GM12874 (cell line): Measurements from ENCODE around the gene GRK3.

ENCODE experiments used
- TF ChIP-seq, protein P1 (sequence below): IDR thresholded peaks from 2 replicates; pipeline ENCODE4 v1.5.1; 2011; ENCODE audit warnings: low read depth, mild to moderate bottlenecking, control low read depth, low read length, moderate library complexity; ENCODE audit not compliant: insufficient read depth

The GRK3 gene

DNA sequence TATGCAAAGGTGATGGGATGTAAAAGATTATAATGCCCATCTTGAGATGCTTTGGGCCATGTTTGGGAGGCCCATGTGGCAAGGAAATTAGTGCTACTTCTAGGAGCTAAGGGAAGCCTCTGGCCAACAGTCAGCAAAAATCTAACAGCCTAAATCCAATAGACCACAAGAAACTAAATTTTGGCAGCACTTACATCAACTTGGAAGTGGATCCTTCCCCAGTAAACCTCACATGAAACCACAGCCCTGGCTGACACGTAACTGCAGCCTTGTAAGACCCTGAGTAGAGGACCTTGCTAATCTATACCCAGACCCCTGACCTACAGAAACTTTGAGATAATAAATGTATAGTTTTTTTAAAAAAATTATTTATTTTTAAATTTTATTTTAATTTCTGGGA lies 13.1 kb upstream of the GRK3 start:
- TF ChIP-seq, protein P1, sequence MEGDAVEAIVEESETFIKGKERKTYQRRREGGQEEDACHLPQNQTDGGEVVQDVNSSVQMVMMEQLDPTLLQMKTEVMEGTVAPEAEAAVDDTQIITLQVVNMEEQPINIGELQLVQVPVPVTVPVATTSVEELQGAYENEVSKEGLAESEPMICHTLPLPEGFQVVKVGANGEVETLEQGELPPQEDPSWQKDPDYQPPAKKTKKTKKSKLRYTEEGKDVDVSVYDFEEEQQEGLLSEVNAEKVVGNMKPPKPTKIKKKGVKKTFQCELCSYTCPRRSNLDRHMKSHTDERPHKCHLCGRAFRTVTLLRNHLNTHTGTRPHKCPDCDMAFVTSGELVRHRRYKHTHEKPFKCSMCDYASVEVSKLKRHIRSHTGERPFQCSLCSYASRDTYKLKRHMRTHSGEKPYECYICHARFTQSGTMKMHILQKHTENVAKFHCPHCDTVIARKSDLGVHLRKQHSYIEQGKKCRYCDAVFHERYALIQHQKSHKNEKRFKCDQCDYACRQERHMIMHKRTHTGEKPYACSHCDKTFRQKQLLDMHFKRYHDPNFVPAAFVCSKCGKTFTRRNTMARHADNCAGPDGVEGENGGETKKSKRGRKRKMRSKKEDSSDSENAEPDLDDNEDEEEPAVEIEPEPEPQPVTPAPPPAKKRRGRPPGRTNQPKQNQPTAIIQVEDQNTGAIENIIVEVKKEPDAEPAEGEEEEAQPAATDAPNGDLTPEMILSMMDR = no peak

DNA sequence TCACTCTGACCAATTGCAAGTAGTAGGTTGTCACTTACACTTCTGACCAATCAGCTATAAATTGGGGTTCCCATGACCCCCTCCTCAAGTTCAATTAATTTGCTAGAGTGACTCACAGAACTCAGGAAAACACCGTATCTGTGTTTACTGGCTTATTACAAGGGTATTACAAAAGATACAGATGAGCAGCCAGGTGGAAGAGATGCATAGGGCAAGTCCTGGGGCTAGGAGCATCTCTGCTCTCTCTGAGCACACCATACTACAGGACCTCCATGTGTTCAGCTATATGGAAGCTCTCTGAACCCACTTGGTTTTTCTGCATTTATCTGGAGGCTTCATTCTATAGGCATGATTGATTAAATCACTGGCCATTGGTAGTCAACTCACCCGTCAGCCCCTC lies 11.3 kb upstream of the GRK3 start:
- TF ChIP-seq, protein P1 = no peak

DNA sequence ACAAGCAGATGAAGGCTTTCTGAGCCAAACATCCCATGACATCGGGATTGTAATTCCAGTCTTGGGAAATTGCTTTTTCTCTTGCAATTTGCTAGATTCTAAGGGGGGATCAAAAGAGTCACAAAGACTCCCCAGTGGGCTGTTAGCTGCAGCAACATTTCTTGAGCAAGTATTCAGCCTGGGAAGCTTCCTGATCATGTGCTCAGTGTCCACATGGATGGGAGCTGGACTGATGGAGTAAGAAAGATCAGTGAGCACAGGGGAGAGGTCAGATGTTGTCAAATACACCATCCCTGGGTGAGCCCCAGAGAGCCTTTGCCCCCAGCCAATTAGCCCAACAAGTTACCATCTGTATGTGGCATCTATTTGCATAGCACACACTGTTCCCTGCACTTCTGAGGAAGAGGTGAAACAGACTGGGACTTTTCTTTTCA lies 10.2 kb upstream of the GRK3 start:
- TF ChIP-seq, protein P1 = no peak

DNA sequence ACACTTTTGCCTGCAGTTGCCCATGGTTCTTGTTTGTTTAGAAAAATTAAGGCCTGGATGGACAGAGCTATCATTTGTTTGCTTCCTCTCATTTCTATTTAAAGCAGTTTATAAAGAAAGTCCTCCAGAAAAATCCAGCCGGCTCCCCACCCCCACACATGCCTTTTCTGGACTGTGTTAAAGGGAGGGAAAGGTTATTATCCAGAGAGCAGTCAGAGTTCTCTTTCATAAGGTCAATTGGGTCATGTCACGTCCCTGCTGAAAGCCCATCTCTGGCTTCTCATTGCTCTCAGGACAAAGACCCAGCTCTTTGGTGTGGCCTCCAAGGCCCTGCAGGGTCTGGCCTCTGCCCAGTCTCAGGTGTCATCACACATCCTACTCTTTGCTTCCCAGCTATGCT lies 9.8 kb upstream of the GRK3 start:
- TF ChIP-seq, protein P1 = no peak

DNA sequence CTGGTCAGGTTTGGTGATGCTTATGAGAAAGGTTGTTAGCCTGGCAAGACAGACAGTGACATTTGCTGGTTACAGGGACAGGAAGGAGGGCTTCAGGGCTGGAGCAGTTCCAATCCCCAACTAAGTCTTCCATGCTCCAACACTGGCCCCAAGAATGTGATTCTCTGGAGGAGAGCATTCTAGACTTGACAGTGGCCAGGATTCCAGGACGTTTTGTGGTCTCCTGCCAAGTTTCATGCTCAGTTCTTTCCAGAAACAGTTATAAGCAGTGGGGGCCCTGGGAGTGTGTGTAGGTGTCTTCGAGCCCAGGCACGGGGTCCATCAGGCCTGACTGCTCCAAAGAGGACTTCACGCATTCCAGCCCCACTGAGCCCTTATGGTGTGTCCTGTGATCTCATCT lies 8.9 kb upstream of the GRK3 start:
- TF ChIP-seq, protein P1 = no peak

DNA sequence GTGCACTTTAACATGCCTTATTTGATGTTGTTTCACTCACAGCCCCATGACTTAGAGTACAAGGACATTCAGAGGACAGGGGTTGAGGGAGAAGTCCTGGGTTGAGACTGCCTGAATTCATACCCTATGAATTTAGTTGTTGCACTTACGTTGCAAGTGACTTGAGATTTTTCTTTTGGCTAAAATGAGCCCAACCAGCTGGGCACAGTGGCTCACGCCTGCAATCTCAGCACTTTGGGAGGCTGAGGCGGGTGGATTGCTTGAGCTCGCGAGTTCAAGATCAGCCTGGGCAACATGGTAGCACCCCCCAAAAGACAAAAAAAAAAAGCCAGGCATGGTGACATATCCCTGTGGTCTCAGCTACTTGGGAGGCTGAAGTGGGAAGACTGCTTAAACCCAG lies 7.3 kb upstream of the GRK3 start:
- TF ChIP-seq, protein P1 = no peak

DNA sequence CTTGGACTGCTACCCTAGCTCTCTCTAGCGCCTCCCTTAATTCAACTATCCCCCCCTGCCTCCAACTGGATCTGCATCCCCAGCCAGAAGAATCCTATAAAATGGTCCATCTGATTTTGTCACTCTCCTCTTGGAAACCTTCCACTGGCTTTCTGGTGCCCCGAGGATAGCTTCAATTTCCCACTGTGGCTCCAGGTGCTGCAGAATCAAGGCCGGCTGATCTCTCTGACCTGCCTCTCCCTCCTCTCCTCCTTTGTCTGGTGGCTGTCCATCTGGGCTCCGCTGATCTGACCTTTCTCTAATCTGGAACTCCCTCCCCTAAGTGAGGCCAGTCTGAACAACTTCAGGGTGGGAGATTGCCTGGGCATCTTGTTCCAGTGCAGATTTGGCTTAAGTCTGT lies 6.1 kb upstream of the GRK3 start:
- TF ChIP-seq, protein P1 = no peak
